Measurements from ENCODE around the gene SEZ6L.

GRCh38 chr22:26431261-26431995, 262.2 kb downstream of the SEZ6L start:
- no peak for TF ChIP-seq YY1 (IDR thresholded peaks at IDR 0.05; ENCODE audit: low read depth, low read length)
- TF ChIP-seq MYC (IDR thresholded peaks at IDR 0.05; ENCODE audit: insufficient read depth, insufficient read length, insufficient replicate concordance, low read length, severe bottlenecking), result no peak
- TF ChIP-seq CTCF (IDR thresholded peaks at IDR 0.05 in 2 of 3, conservative IDR thresholded peaks at IDR 0.05 in 1 of 3; ENCODE audit: control insufficient read depth in 2 of 3, extremely low read depth in 1 of 3, insufficient read depth in 1 of 3, low read depth in 3 of 3, low read length in 3 of 3), result no peak
- no peak for TF ChIP-seq TAF1 (IDR thresholded peaks at IDR 0.05; ENCODE audit: borderline replicate concordance, low read depth, low read length)
- no peak for TF ChIP-seq ATF3 (IDR thresholded peaks at IDR 0.05; ENCODE audit: borderline replicate concordance, extremely low read depth, low read depth, low read length)
- no peak for TF ChIP-seq ZNF274 (IDR thresholded peaks at IDR 0.05; ENCODE audit: insufficient read depth, insufficient read length)
